HG03442 (cell line): ENCODE results near the gene CAMSAP1.

Experiments
- ATAC-seq: cut with Tn5 transposase; IDR thresholded peaks from one replicate; pipeline ENCODE4 v1.9.1; 2021; ENCODE audit warnings: mild to moderate bottlenecking, moderate library complexity; ENCODE audit not compliant: unreplicated experiment

The CAMSAP1 gene

GRCh38 chr9:135939351-135940265 lies 32.3 kb upstream of the CAMSAP1 start:
- ATAC-seq = no peak

GRCh38 chr9:135937521-135938489 lies 30.5 kb upstream of the CAMSAP1 start:
- ATAC-seq = no peak

- no peak for ATAC-seq
Measured at GRCh38 chr9:135933114-135933513, 25.8 kb upstream of the CAMSAP1 start.

GRCh38 chr9:135932656-135933055 lies 25.3 kb upstream of the CAMSAP1 start:
- ATAC-seq = no peak

GRCh38 chr9:135931349-135931820 lies 24.0 kb upstream of the CAMSAP1 start:
- ATAC-seq = no peak

- ATAC-seq = no peak
Measured at GRCh38 chr9:135930446-135931345, 23.4 kb upstream of the CAMSAP1 start.

- ATAC-seq = no peak
Measured at GRCh38 chr9:135929656-135930445, 22.5 kb upstream of the CAMSAP1 start.

- ATAC-seq = no peak
Measured at GRCh38 chr9:135928731-135929655, 21.6 kb upstream of the CAMSAP1 start.

GRCh38 chr9:135928074-135928730 lies 20.9 kb upstream of the CAMSAP1 start:
- no peak for ATAC-seq

GRCh38 chr9:135927195-135928013 lies 20.1 kb upstream of the CAMSAP1 start:
- ATAC-seq = no peak

- ATAC-seq = peak; percentile 56
Measured at GRCh38 chr9:135926402-135927194, 19.3 kb upstream of the CAMSAP1 start.

GRCh38 chr9:135925496-135926133 lies 18.3 kb upstream of the CAMSAP1 start:
- no peak for ATAC-seq

GRCh38 chr9:135924628-135925338 lies 17.4 kb upstream of the CAMSAP1 start:
- no peak for ATAC-seq

- no peak for ATAC-seq
Measured at GRCh38 chr9:135923508-135923907, 16.2 kb upstream of the CAMSAP1 start.

- no peak for ATAC-seq
Measured at GRCh38 chr9:135921749-135922310, 14.5 kb upstream of the CAMSAP1 start.
